ENCODE data around the gene CCDC63. TPM values are rescaled to one million over a fixed set of nuclear protein-coding genes. Genes with fewer than 3 reads are reported as not detected.

Gene CCDC63
- total RNA-seq, 1 experiment from 2014 or later = not detected

GRCh38 chr12:110813756-110814155 lies 33.0 kb upstream of the CCDC63 start:
- Histone ChIP-seq H3K4me1 (ENCODE audit: control insufficient read depth, insufficient read depth, low read length) (no peaks in the 10 kb centered on the region), H3K27me3 (ENCODE audit: control insufficient read depth, insufficient read depth, low read length) (peaks cover 3% of the 10 kb centered on the region; the same call in 1 of the 2 replicates), H3K27ac (ENCODE audit: low read length) (no peak overlapping the region), H3K9me3 (ENCODE audit: control insufficient read depth, insufficient read depth, low read depth, low read length) (no peaks in the 10 kb centered on the region), H3K4me3 (ENCODE audit: low read depth in 2 of 2, low read length in 2 of 2) (no peak overlapping the region), H3K36me3 (ENCODE audit: control insufficient read depth, insufficient read depth, low read length) (no peaks in the 10 kb centered on the region)
- no peak for DNase-seq (ENCODE audit: low read depth, low spot score)
- POLR2A ChIA-PET = no interaction called here
- CTCF ChIA-PET = no interaction called here
- intact Hi-C loops (cut with micrococcal nuclease; ENCODE audit: unreplicated experiment) = no loop called here
- ATAC-seq = no peak
- TF ChIP-seq POLR2AphosphoS5 (IDR thresholded peaks at IDR 0.05; ENCODE audit: low read depth, low read length) (no peak), REST (IDR thresholded peaks at IDR 0.05; ENCODE audit: insufficient read depth in 1 of 2, low read depth in 2 of 2, low read length in 1 of 2) (no peak), TCF7L2 (IDR thresholded peaks at IDR 0.05; ENCODE audit: low read depth, low read length) (no peak), CTCF (IDR thresholded peaks at IDR 0.05) (no peak), SIN3A (IDR thresholded peaks at IDR 0.05; ENCODE audit: borderline replicate concordance, insufficient read depth, low read depth, low read length) (no peak)
- no TSS peak for BruUV-seq (replicated peaks)
- in situ Hi-C loops (cut with HindIII; ENCODE audit: low pct_unique_long_range_greater_than_20kb, low sequenced_read_pairs) = no loop called here

GRCh38 chr12:110816248-110816647 lies 30.5 kb upstream of the CCDC63 start:
- H3K36me3 ChIP-seq (ENCODE audit: control insufficient read depth, insufficient read depth, low read length) = no peaks in the 10 kb centered on the region
- H3K27me3 ChIP-seq (ENCODE audit: control insufficient read depth, insufficient read depth, low read length) = peaks cover 3% of the 10 kb centered on the region; the same call in 1 of the 2 replicates
- H3K4me1 ChIP-seq (ENCODE audit: control insufficient read depth, insufficient read depth, low read length) = no peaks in the 10 kb centered on the region
- no peak for ATAC-seq
- no peak overlapping the region for H3K4me3 ChIP-seq (ENCODE audit: low read depth in 2 of 2, low read length in 2 of 2)
- TF ChIP-seq SIN3A (IDR thresholded peaks at IDR 0.05; ENCODE audit: borderline replicate concordance, insufficient read depth, low read depth, low read length) (no peak), TCF7L2 (IDR thresholded peaks at IDR 0.05; ENCODE audit: low read depth, low read length) (no peak), POLR2AphosphoS5 (IDR thresholded peaks at IDR 0.05; ENCODE audit: low read depth, low read length) (no peak), CTCF (IDR thresholded peaks at IDR 0.05) (no peak), REST (IDR thresholded peaks at IDR 0.05; ENCODE audit: insufficient read depth in 1 of 2, low read depth in 2 of 2, low read length in 1 of 2) (no peak)
- CTCF ChIA-PET = interaction anchor here (1.0 kb wide), 2 partner anchors 11 to 13 kb away, joined by 3 read pairs; no protein-coding TSS in a partner anchor
- BruUV-seq (replicated peaks) = no TSS peak
- POLR2A ChIA-PET = no interaction called here
- no peak overlapping the region for H3K27ac ChIP-seq (ENCODE audit: low read length)
- intact Hi-C loops (cut with micrococcal nuclease; ENCODE audit: unreplicated experiment) = no loop called here
- DNase-seq (ENCODE audit: low read depth, low spot score) = no peak
- H3K9me3 ChIP-seq (ENCODE audit: control insufficient read depth, insufficient read depth, low read depth, low read length) = no peaks in the 10 kb centered on the region
- in situ Hi-C loops (cut with HindIII; ENCODE audit: low pct_unique_long_range_greater_than_20kb, low sequenced_read_pairs) = no loop called here

Measured in Panc1 (cell line).